Measurements from ENCODE around the gene RAB37.

DNA sequence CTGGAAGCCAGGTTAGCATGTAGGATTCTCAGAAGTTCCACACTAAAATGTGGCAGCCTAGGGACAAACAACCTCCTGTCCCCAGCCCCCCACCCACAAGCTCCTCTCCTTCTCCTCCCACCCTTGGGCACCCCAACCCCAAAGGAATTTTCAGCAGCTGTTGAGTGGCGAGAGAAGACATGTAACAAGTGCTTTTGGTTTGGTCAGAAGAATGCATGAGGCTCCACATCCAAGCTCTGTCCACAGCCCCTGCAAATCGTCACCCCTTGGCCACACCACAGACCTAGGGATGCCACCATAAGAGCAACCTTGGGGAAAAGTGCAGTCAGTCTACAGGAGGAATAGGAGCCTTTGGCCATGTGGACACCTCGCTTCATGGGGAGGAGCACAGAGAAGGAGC is 11.9 kb upstream of the RAB37 start:
- TF ChIP-seq GATA2 (IDR thresholded peaks at IDR 0.05; ENCODE audit: low read depth, low read length) = no peak
- TF ChIP-seq GATA3 (IDR thresholded peaks at IDR 0.05; ENCODE audit: low read depth, low read length) = no peak

Data from SH-SY5Y (cell line).